ENCODE results near the gene CXXC5.

DNA sequence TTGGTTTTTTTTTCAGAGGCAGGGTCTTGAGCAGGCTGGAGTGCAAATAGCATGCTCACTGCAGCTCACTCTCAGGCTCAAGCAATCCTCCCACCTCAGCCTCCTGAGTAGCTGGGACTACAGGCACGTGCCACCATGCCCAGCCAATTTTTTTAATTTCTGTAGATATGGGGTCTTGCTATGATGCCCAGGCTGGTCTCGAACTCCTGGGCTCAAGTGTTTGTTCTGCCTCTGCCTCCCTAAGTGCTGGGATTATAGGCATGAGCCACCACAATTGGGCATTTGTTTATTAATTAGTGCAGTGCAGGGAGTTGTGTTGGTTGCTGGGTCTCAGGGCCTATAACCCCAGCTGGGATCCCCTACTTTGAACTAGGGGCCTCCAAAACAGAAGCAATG, 47.0 kb downstream of the CXXC5 start:
- TF ChIP-seq, protein P1, sequence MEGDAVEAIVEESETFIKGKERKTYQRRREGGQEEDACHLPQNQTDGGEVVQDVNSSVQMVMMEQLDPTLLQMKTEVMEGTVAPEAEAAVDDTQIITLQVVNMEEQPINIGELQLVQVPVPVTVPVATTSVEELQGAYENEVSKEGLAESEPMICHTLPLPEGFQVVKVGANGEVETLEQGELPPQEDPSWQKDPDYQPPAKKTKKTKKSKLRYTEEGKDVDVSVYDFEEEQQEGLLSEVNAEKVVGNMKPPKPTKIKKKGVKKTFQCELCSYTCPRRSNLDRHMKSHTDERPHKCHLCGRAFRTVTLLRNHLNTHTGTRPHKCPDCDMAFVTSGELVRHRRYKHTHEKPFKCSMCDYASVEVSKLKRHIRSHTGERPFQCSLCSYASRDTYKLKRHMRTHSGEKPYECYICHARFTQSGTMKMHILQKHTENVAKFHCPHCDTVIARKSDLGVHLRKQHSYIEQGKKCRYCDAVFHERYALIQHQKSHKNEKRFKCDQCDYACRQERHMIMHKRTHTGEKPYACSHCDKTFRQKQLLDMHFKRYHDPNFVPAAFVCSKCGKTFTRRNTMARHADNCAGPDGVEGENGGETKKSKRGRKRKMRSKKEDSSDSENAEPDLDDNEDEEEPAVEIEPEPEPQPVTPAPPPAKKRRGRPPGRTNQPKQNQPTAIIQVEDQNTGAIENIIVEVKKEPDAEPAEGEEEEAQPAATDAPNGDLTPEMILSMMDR (IDR thresholded peaks at IDR 0.05): no peak
- TF ChIP-seq POLR2A (IDR thresholded peaks at IDR 0.05): no peak
- TF ChIP-seq EP300 (IDR thresholded peaks at IDR 0.05): no peak
